ENCODE data around the gene SOX5. TPM values are rescaled to one million over a fixed set of nuclear protein-coding genes. Genes with fewer than 3 reads are reported as not detected.

Gene SOX5
- total RNA-seq, 1 experiment from 2014 or later, result 0.52 TPM

DNA sequence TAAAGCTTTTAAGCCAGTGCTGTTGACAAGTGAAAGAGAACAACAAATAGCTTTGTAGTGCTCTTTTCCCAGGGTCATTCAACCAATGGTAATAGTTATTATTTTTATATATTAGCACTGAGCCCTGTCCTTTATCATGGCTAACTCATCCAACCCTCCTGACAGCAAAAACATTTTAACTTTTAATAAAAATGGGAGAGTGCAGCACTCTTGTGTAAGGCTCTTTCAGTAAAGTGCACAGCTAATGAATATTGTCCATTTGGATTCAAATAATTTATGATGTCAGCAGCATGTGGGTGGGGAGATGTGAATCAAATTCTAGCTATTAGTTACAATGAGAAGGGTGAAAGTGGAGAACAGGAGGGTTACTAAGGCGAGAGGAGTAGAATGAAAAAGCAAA is 185.7 kb downstream of the SOX5 start:
- Histone ChIP-seq H3K79me2 (ENCODE audit: insufficient read depth, low read length) (no peaks in the 10 kb centered on the region), H3K4me2 (ENCODE audit: low read length) (no peak overlapping the region), H2AFZ (ENCODE audit: low read depth, low read length, poor library complexity, severe bottlenecking) (no peak overlapping the region), H4K20me1 (ENCODE audit: insufficient read depth) (no peaks in the 10 kb centered on the region), H3K27ac (ENCODE audit: low read depth, low read length) (no peak overlapping the region), H3K4me3 (replicated peaks in 1 of 2; ENCODE audit: low read depth in 1 of 2, low read length in 2 of 2) (no peak overlapping the region), H3K9me2 (ENCODE audit: insufficient read depth) (no peaks in the 10 kb centered on the region), H3K9me3 (ENCODE audit: control insufficient read depth in 1 of 2, insufficient read depth in 1 of 2, low read depth in 1 of 2, low read length in 2 of 2) (peaks cover 7 to 24% of the 10 kb centered on the region in 2 experiments; a peak in 3 of 4 replicates), H3K9ac (ENCODE audit: low read length) (no peak overlapping the region), H3K36me3 (ENCODE audit: control insufficient read depth in 1 of 2, insufficient read depth in 2 of 2, low read length in 2 of 2) (no peaks in the 10 kb centered on the region), H3K4me1 (ENCODE audit: control insufficient read depth in 1 of 2, insufficient read depth in 2 of 2, low read length in 2 of 2) (no peaks in the 10 kb centered on the region), H3K27me3 (ENCODE audit: insufficient read depth, low read length) (no peaks in the 10 kb centered on the region)
- ATAC-seq (no peak), DNase-seq (ENCODE audit: low read depth, low spot score) (no peak)
- BruUV-seq (replicated peaks), result no TSS peak
- intact Hi-C loops (cut with micrococcal nuclease), result no loop called here
- ChIA-PET CTCF (no interaction called here), POLR2A (no interaction called here), RAD21 (ENCODE audit: low non-redundant PET in 1 of 2, low total read pairs in 2 of 2, uncharacterized antibody in 2 of 2, unreplicated experiment in 2 of 2) (no interaction called here)
- TF ChIP-seq ZFX (IDR thresholded peaks at IDR 0.05) (no peak), ZNF274 (IDR thresholded peaks at IDR 0.05; ENCODE audit: low read depth, low read length) (no peak), YY1 (IDR thresholded peaks at IDR 0.05; ENCODE audit: extremely low read depth, insufficient replicate concordance, low read depth, low read length) (no peak), POLR2A (IDR thresholded peaks at IDR 0.05; ENCODE audit: borderline replicate concordance, extremely low read depth, insufficient read depth, insufficient read length) (no peak), JUND (IDR thresholded peaks at IDR 0.05) (no peak)
- TF ChIP-seq, protein P1, sequence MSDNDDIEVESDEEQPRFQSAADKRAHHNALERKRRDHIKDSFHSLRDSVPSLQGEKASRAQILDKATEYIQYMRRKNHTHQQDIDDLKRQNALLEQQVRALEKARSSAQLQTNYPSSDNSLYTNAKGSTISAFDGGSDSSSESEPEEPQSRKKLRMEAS (IDR thresholded peaks at IDR 0.05), result no peak

GRCh38 chr12:23760495-23760894 is 189.0 kb downstream of the SOX5 start:
- Histone ChIP-seq H3K4me2 (ENCODE audit: low read length) (no peak overlapping the region), H3K36me3 (ENCODE audit: control insufficient read depth in 1 of 2, insufficient read depth in 2 of 2, low read length in 2 of 2) (no peaks in the 10 kb centered on the region), H3K9ac (ENCODE audit: low read length) (no peak overlapping the region), H3K27me3 (ENCODE audit: insufficient read depth, low read length) (no peaks in the 10 kb centered on the region), H3K27ac (ENCODE audit: low read depth, low read length) (no peak overlapping the region), H4K20me1 (ENCODE audit: insufficient read depth) (no peaks in the 10 kb centered on the region), H3K9me3 (ENCODE audit: control insufficient read depth in 1 of 2, insufficient read depth in 1 of 2, low read depth in 1 of 2, low read length in 2 of 2) (peaks cover 6 to 26% of the 10 kb centered on the region in 2 experiments; a peak in 3 of 4 replicates), H3K4me3 (replicated peaks in 1 of 2; ENCODE audit: low read depth in 1 of 2, low read length in 2 of 2) (no peak overlapping the region), H3K79me2 (ENCODE audit: insufficient read depth, low read length) (no peaks in the 10 kb centered on the region), H3K9me2 (ENCODE audit: insufficient read depth) (no peaks in the 10 kb centered on the region), H2AFZ (ENCODE audit: low read depth, low read length, poor library complexity, severe bottlenecking) (no peak overlapping the region), H3K4me1 (ENCODE audit: control insufficient read depth in 1 of 2, insufficient read depth in 2 of 2, low read length in 2 of 2) (no peaks in the 10 kb centered on the region)
- ATAC-seq, result no peak
- intact Hi-C loops (cut with micrococcal nuclease), result no loop called here
- no TSS peak for BruUV-seq (replicated peaks)
- ChIA-PET POLR2A (no interaction called here), CTCF (no interaction called here), RAD21 (ENCODE audit: low non-redundant PET in 1 of 2, low total read pairs in 2 of 2, uncharacterized antibody in 2 of 2, unreplicated experiment in 2 of 2) (no interaction called here)
- no peak for DNase-seq (ENCODE audit: low read depth, low spot score)
- TF ChIP-seq POLR2AphosphoS5 (IDR thresholded peaks at IDR 0.05; ENCODE audit: low read depth, low read length) (no peak), ZFX (IDR thresholded peaks at IDR 0.05) (no peak), RAD21 (IDR thresholded peaks at IDR 0.05; ENCODE audit: low read depth) (no peak), REST (IDR thresholded peaks at IDR 0.05; ENCODE audit: low read depth) (no peak), CEBPB (IDR thresholded peaks at IDR 0.05; ENCODE audit: low read depth) (no peak), ATF3 (IDR thresholded peaks at IDR 0.05) (no peak), ZBTB33 (IDR thresholded peaks at IDR 0.05; ENCODE audit: extremely low read depth, insufficient replicate concordance, low read length) (no peak), ELF1 (IDR thresholded peaks at IDR 0.05; ENCODE audit: borderline replicate concordance, low read depth) (no peak)
- TF ChIP-seq, protein P1 (IDR thresholded peaks at IDR 0.05), result no peak
